T-helper 9 cell (primary cell): Measurements from ENCODE around the gene MBD5.
"Not testable (repeated sequence)": the region's sequence is repeated elsewhere in the genome, so short reads cannot be mapped to it uniquely, and the experiment has no call there.

Source experiments
- DNase-seq: peaks from one replicate; pipeline ENCODE4 v3.0.0-alpha.2; 2020
- total RNA-seq, 2 donors: gene quantifications; one replicate each; lab custom pipeline; 2026; lab: John Stamatoyannopoulos, UW

The MBD5 gene
- 27.8 to 34.0 reads per million in 2 donors for total RNA-seq

- peak; percentile 52 for DNase-seq
These were observed at the start of gene MBD5 for GRCh38 chr2:148021059-148021861. MBD5 (plus strand) TSS chr2:148021091.

GRCh38 chr2:147976102-147976501, 44.8 kb upstream of the MBD5 start:
- DNase-seq: no peak

- no peak for DNase-seq
These were observed 43.2 kb upstream of the MBD5 start for GRCh38 chr2:147977679-147978078.

- no peak for DNase-seq
These were observed 39.9 kb upstream of the MBD5 start for GRCh38 chr2:147980940-147981528.

GRCh38 chr2:147989102-147989501, 31.8 kb upstream of the MBD5 start:
- no peak for DNase-seq

- DNase-seq: no peak
These were observed 31.0 kb upstream of the MBD5 start for GRCh38 chr2:147989809-147990403.

GRCh38 chr2:147994965-147995364, 25.9 kb upstream of the MBD5 start:
- not testable (repeated sequence) for DNase-seq

- no peak for DNase-seq
These were observed 24.1 kb upstream of the MBD5 start for GRCh38 chr2:147996828-147997227.

GRCh38 chr2:147998203-147998602, 22.7 kb upstream of the MBD5 start:
- no peak for DNase-seq

GRCh38 chr2:147999126-147999525, 21.8 kb upstream of the MBD5 start:
- DNase-seq: no peak

GRCh38 chr2:148000095-148000494, 20.8 kb upstream of the MBD5 start:
- no peak for DNase-seq

- DNase-seq: not testable (repeated sequence)
These were observed 18.5 kb upstream of the MBD5 start for GRCh38 chr2:148002420-148002819.

GRCh38 chr2:148006249-148007007, 14.5 kb upstream of the MBD5 start:
- DNase-seq: no peak

GRCh38 chr2:148007219-148007900, 13.5 kb upstream of the MBD5 start:
- DNase-seq: no peak

GRCh38 chr2:148008411-148008810, 12.5 kb upstream of the MBD5 start:
- DNase-seq: not testable (repeated sequence)

GRCh38 chr2:148013876-148014275, 7.0 kb upstream of the MBD5 start:
- DNase-seq: no peak

- no peak for DNase-seq
These were observed 6.3 kb upstream of the MBD5 start for GRCh38 chr2:148014616-148015015.

- DNase-seq: peak; percentile 96
These were observed 506 bp upstream of the MBD5 start, which contains the start of gene ORC4 for GRCh38 chr2:148020111-148021058. ORC4 (minus strand) TSS chr2:148020737; CDS start chr2:147975958, 44,779 bp downstream.

- no peak for DNase-seq
These were observed 995 bp downstream of the MBD5 start for GRCh38 chr2:148021886-148022285.

- no peak for DNase-seq
These were observed 1.5 kb downstream of the MBD5 start for GRCh38 chr2:148022351-148022750.

- DNase-seq: no peak
These were observed 2.0 kb downstream of the MBD5 start for GRCh38 chr2:148022882-148023281.
